AG04450 (cell line): ENCODE results near the gene LTBP1. TPM values are rescaled to one million over a fixed set of nuclear protein-coding genes. Genes with fewer than 3 reads are reported as not detected.

Experiments
- CTCF ChIA-PET: fragments of 300-600, 350-600 bp; formaldehyde crosslinking; extraction: SDS; loops from one replicate; lab custom pipeline; 2022; ENCODE audit warnings: antibody characterized with exemption, inconsistent platforms; lab: Charles Lee
- POLR2A ChIA-PET: fragments of 350-600 bp; formaldehyde crosslinking; extraction: SDS; loops from one replicate; lab custom pipeline; 2021; ENCODE audit warnings: antibody characterized with exemption, inconsistent platforms; lab: Yijun Ruan, JAX
- DNase-seq: peaks from one replicate; pipeline ENCODE4 v3.0.0-alpha.2; 2011; ENCODE audit warnings: low read depth, low spot score
- H3K27ac ChIP-seq: one replicate; pipeline ENCODE4 v1.5.1; 2012; ENCODE audit warnings: low read depth, low read length, control low read depth
- H3K27me3 ChIP-seq: one replicate; pipeline ENCODE4 v1.6.0; 2012; ENCODE audit warnings: low read length; ENCODE audit not compliant: control insufficient read depth, insufficient read depth
- H3K4me3 ChIP-seq: 2 replicates; pipeline ENCODE4 v1.5.1; 2011; ENCODE audit warnings: mild to moderate bottlenecking, low read depth, low read length, control low read depth
- H3K9me3 ChIP-seq: 2 replicates; pipeline ENCODE4 v1.5.1; 2012; ENCODE audit warnings: low read length; ENCODE audit not compliant: control insufficient read depth, insufficient read depth
- CTCF ChIP-seq: IDR thresholded peaks from 2 replicates; pipeline ENCODE4 v1.5.1; 2011; ENCODE audit warnings: low read depth, low read length, control low read depth, inconsistent platforms
- polyA plus RNA-seq: library from polyadenylated mRNA; depleted of rRNA; stranded (reverse); fragments of >200 nt; gene quantifications from 2 replicates; pipeline ENCODE4 v1.2.3, GENCODE V29; 2011

LTBP1 gene
- polyA plus RNA-seq, 1 experiment, result 517 TPM

- ChIA-PET POLR2A (no interaction called here), CTCF (no interaction called here)
- DNase-seq, result no peak
- no peak for TF ChIP-seq CTCF
- no peaks in the 10 kb centered on the region for H3K27me3 ChIP-seq
- H3K9me3 ChIP-seq, result no peaks in the 10 kb centered on the region
- H3K27ac ChIP-seq, result no peak overlapping the region
- no peak overlapping the region for H3K4me3 ChIP-seq
Observed at GRCh38 chr2:33202641-33203522, 256.1 kb downstream of the LTBP1 start.

GRCh38 chr2:33204945-33205344 lies 258.2 kb downstream of the LTBP1 start:
- H3K27me3 ChIP-seq, result no peaks in the 10 kb centered on the region
- POLR2A ChIA-PET, result no interaction called here
- H3K27ac ChIP-seq, result no peak overlapping the region

GRCh38 chr2:33205693-33206434 lies 259.1 kb downstream of the LTBP1 start:
- H3K27ac ChIP-seq, result no peak overlapping the region
- no peaks in the 10 kb centered on the region; the same call in 1 of the 2 replicates for H3K9me3 ChIP-seq
- no peak for TF ChIP-seq CTCF
- no peak overlapping the region for H3K4me3 ChIP-seq
- CTCF ChIA-PET, result interaction anchor here (0.5 to 1.2 kb wide), 2 partner anchors 15 to 561 kb away, joined by 3 read pairs; no protein-coding TSS in a partner anchor
- no peak for DNase-seq
- POLR2A ChIA-PET, result no interaction called here
- no peaks in the 10 kb centered on the region for H3K27me3 ChIP-seq

More at GRCh38 chr2:33204945-33205344, 258.2 kb downstream of the LTBP1 start:
- CTCF ChIA-PET, result interaction anchor here (0.5 to 1.2 kb wide), 2 partner anchors 14 to 65 kb away, joined by 3 to 5 read pairs; no protein-coding TSS in a partner anchor
- H3K9me3 ChIP-seq, result no peaks in the 10 kb centered on the region; the same call in 1 of the 2 replicates
- no peak for DNase-seq
- no peak for TF ChIP-seq CTCF
- H3K4me3 ChIP-seq, result no peak overlapping the region

- no peak for TF ChIP-seq CTCF
- Histone ChIP-seq H3K27ac (no peak overlapping the region), H3K27me3 (no peaks in the 10 kb centered on the region), H3K4me3 (no peak overlapping the region), H3K9me3 (no peaks in the 10 kb centered on the region; the same call in 1 of the 2 replicates)
- ChIA-PET POLR2A (no interaction called here), CTCF (interaction anchor here (0.5 kb wide), 1 partner anchor 208 kb away, joined by 5 read pairs; no protein-coding TSS in a partner anchor)
- no peak for DNase-seq
Observed at GRCh38 chr2:33207151-33207740, 260.5 kb downstream of the LTBP1 start.
